Measurements from ENCODE around the gene PRPF8. TPM values are rescaled to one million over a fixed set of nuclear protein-coding genes. Genes with fewer than 3 reads are reported as not detected.

The PRPF8 gene
- total RNA-seq = 100 to 1,000 TPM; 176 to 235 (median 194) TPM

- peak; percentile 98 for DNase-seq (ENCODE audit: low spot score in 2 of 2)
- H3K4me3 ChIP-seq = peak within 1 kb of the TSS; percentile 56 to 96 (median 74)
- no peaks in the 10 kb centered on the region for H3K9me3 ChIP-seq
- H3K27me3 ChIP-seq = no peaks in the 10 kb centered on the region
- H3K4me1 ChIP-seq = peaks cover 0 to 36% (median 15%) of the 10 kb centered on the region in 4 donors
- H3K27ac ChIP-seq = peak within 1 kb of the TSS; percentile 74 to 98 (median 92)
- 0% methylated on average over 41 to 64 of the region's 72 CpGs for WGBS, 2 donors
- TF ChIP-seq CTCF (IDR thresholded peaks at IDR 0.05) (peak in 2 of 5 experiments; percentile 26 to 45), EP300 (IDR thresholded peaks at IDR 0.05) (peak; percentile 56 to 99), POLR2A (IDR thresholded peaks at IDR 0.05) (peak; percentile 93 to 97)
- H3K36me3 ChIP-seq = peaks cover 3 to 39% (median 14%) of the 10 kb centered on the region in 3 donors
Measured at GRCh38 chr17:1684378-1685189, at the start of gene PRPF8. Gene PRPF8, minus strand, starts transcription at chr17:1684867. Its CDS starts 296 bp downstream, at chr17:1684571.

- H3K9me3 ChIP-seq = no peaks in the 10 kb centered on the region
- TF ChIP-seq POLR2A (IDR thresholded peaks at IDR 0.05) (no peak), EP300 (IDR thresholded peaks at IDR 0.05) (no peak), CTCF (IDR thresholded peaks at IDR 0.05) (no peak)
- H3K4me1 ChIP-seq = peaks cover 0 to 58% (median 24%) of the 10 kb centered on the region in 4 donors
- H3K4me3 ChIP-seq = no peak overlapping the region
- H3K36me3 ChIP-seq = peaks cover 2 to 94% (median 4%) of the 10 kb centered on the region in 3 donors
- no peaks in the 10 kb centered on the region for H3K27me3 ChIP-seq
- H3K27ac ChIP-seq = no peak overlapping the region
- WGBS, 2 donors = 91 to 95% methylated on average over 31 to 37 of the region's 38 CpGs
- DNase-seq (ENCODE audit: low spot score in 2 of 2) = no peak
Measured at GRCh38 chr17:1733759-1734158, 49.1 kb upstream of the PRPF8 start.

GRCh38 chr17:1732833-1733321, 48.2 kb upstream of the PRPF8 start:
- peaks cover 2 to 95% (median 4%) of the 10 kb centered on the region in 3 donors for H3K36me3 ChIP-seq
- 69 to 83% methylated on average over 11 of the region's 11 CpGs for WGBS, 2 donors
- DNase-seq (ENCODE audit: low spot score in 2 of 2) = no peak
- no peaks in the 10 kb centered on the region for H3K27me3 ChIP-seq
- H3K9me3 ChIP-seq = no peaks in the 10 kb centered on the region
- no peak overlapping the region for H3K4me3 ChIP-seq
- peaks cover 0 to 60% (median 27%) of the 10 kb centered on the region in 4 donors for H3K4me1 ChIP-seq
- H3K27ac ChIP-seq = peak overlapping the region in 1 of 4 donors; percentile 31
- TF ChIP-seq CTCF (IDR thresholded peaks at IDR 0.05) = no peak
- no peak for TF ChIP-seq EP300 (IDR thresholded peaks at IDR 0.05)
- no peak for TF ChIP-seq POLR2A (IDR thresholded peaks at IDR 0.05)

- 89 to 92% methylated on average over 19 to 21 of the region's 22 CpGs for WGBS, 2 donors
- H3K27ac ChIP-seq = peak overlapping the region in 1 of 4 donors; percentile 31
- H3K4me3 ChIP-seq = no peak overlapping the region
- peaks cover 2 to 95% (median 4%) of the 10 kb centered on the region in 3 donors for H3K36me3 ChIP-seq
- peaks cover 0 to 60% (median 28%) of the 10 kb centered on the region in 4 donors for H3K4me1 ChIP-seq
- no peak for TF ChIP-seq EP300 (IDR thresholded peaks at IDR 0.05)
- TF ChIP-seq POLR2A (IDR thresholded peaks at IDR 0.05) = no peak
- no peak for TF ChIP-seq CTCF (IDR thresholded peaks at IDR 0.05)
- no peaks in the 10 kb centered on the region for H3K27me3 ChIP-seq
- DNase-seq (ENCODE audit: low spot score in 2 of 2) = no peak
- no peaks in the 10 kb centered on the region for H3K9me3 ChIP-seq
Measured at GRCh38 chr17:1732241-1732832, 47.7 kb upstream of the PRPF8 start.

- H3K9me3 ChIP-seq = no peaks in the 10 kb centered on the region
- 81% methylated on average over 10 of the region's 10 CpGs for WGBS, 2 donors
- H3K4me3 ChIP-seq = peak overlapping the region in 1 of 4 donors; percentile 43
- peaks cover 4 to 97% (median 6%) of the 10 kb centered on the region in 3 donors for H3K36me3 ChIP-seq
- DNase-seq (ENCODE audit: low spot score in 2 of 2) = no peak
- TF ChIP-seq POLR2A (IDR thresholded peaks at IDR 0.05) (no peak), EP300 (IDR thresholded peaks at IDR 0.05) (no peak), CTCF (IDR thresholded peaks at IDR 0.05) (no peak)
- no peaks in the 10 kb centered on the region for H3K27me3 ChIP-seq
- peaks cover 0 to 60% (median 19%) of the 10 kb centered on the region in 4 donors for H3K4me1 ChIP-seq
- H3K27ac ChIP-seq = peak overlapping the region; percentile 87 to 98 (median 92)
Measured at GRCh38 chr17:1731194-1731506, 46.5 kb upstream of the PRPF8 start.
